GM13976 (cell line): ENCODE data around the gene PROSER2.
"Not testable (repeated sequence)": the region's sequence is repeated elsewhere in the genome, so short reads cannot be mapped to it uniquely, and the experiment has no call there.

Source experiments
- DNase-seq: peaks from one replicate; pipeline ENCODE4 v3.0.0; 2012; ENCODE audit warnings: low spot score
- CTCF ChIP-seq: IDR thresholded peaks from 2 replicates; pipeline ENCODE4 v1.5.1; 2012; ENCODE audit warnings: borderline replicate concordance, mild to moderate bottlenecking; ENCODE audit not compliant: insufficient read depth; ENCODE audit errors: extremely low read depth, missing control alignments, control extremely low read depth
- in situ Hi-C: fragments of 300-500 bp; cut with MboI; formaldehyde crosslinking; loops from one replicate; pipeline ENCODE4 v1.12.0; 2022; ENCODE audit warnings: low sequenced_read_pairs, mixed read lengths, inconsistent platforms; ENCODE audit not compliant: unreplicated experiment

PROSER2 gene

DNA sequence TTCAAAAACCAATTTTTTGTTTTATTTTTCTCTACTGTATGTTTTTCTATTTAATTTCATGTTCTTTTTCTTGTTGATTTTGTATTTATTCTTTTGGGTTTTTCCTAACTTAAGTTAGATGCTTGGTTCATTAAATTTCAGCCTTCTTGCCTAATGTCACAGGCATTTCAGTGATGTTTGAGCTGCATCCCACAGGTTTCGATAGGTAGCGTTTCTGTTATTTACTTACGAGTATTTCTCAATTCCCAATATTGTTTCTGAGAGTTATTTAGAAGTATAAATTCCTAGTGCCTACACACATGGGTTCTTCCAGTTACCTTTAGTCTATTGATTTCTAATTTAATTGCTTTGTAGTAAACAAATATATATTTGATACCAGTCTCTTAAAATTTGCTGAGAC is 18.2 kb downstream of the PROSER2 start:
- TF ChIP-seq CTCF, result no peak
- in situ Hi-C loops, result no loop called here
- DNase-seq, result no peak

DNA sequence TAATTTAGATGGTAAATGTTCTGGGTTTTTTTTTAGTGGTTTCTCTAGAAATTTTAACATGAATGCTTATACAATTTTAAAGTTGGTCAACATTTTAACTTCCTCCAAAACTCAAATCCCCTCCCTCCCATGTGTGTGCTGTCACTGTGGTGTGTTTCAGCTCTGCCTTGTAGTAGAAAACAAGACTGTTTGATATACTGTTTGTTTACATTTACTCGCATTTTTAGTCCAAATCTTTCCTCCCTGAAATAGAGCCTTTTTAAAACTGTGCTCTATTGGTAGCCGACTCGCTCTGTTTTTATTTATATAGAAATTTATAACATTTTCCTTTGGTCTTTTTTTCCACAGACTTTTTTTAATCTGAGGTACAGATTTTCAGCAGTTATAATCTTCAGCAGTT is 19.3 kb downstream of the PROSER2 start:
- no peak for TF ChIP-seq CTCF
- DNase-seq, result no peak
- in situ Hi-C loops, result no loop called here

DNA sequence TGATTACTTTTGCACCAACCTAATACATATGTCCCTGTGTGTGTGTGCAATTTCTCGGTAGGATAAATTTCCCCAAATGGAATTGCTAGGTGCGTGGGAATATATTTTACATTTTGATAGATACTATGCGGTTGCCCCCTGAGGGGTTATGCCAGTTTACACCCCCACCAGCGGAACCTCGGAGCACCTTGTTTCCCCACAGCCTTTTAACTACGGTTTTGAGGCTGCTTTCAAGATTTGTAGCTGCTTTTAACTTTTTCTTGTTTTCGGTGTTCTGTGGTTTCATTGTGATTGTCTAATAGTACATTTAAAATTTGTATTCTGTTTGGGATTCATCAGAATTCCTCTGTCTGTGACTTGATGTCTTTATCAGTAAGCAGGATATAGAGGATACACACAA is 22.0 kb downstream of the PROSER2 start:
- DNase-seq, result no peak
- no peak for TF ChIP-seq CTCF
- in situ Hi-C loops, result no loop called here

DNA sequence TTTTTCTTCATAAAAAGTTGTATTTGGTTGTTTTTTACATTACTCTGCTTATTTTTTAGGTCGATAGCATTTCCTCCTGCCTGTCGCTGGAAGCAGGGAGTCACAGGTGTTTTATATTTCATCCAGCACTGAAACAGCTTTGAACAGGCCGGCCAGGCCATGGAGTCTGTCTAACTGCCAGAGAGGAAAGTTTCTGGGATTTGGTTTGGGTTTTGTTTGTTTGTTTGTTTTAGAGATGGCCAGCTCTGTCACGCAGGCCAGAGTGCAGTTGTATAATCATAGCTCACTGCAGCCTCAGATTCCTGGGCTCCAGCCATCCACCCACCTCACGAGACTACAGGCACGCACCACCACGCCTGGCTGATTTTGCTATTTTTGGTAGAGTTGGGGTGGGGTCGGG is 23.4 kb downstream of the PROSER2 start:
- DNase-seq, result no peak
- TF ChIP-seq CTCF, result no peak
- in situ Hi-C loops, result no loop called here

- no peak for TF ChIP-seq CTCF
- no peak for DNase-seq
- in situ Hi-C loops, result no loop called here
Measured at GRCh38 chr10:11849277-11849676, 26.1 kb downstream of the PROSER2 start.

DNA sequence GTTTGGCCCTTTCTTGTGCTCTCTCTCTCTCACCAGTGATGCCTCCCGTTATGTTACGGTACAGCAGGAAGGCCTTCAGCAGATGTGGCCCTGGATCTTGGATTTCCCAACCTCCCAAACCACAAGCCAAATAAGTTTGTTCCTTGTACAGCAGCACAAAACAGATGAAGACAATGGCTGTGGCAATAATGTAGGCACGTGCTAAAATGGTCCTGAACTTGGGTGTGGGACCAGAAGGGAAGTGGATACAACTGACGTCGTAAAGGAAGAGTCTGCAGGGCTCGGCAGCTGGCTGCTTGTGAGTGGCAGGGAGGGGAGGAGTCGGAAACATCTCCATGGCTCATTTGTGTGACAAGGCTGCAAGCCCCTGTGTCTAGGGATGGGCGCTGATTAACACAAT is 26.8 kb downstream of the PROSER2 start:
- TF ChIP-seq CTCF, result no peak
- no peak for DNase-seq
- in situ Hi-C loops, result no loop called here

- no peak for TF ChIP-seq CTCF
- in situ Hi-C loops, result no loop called here
Measured at GRCh38 chr10:11851910-11852309, 28.8 kb downstream of the PROSER2 start.

DNA sequence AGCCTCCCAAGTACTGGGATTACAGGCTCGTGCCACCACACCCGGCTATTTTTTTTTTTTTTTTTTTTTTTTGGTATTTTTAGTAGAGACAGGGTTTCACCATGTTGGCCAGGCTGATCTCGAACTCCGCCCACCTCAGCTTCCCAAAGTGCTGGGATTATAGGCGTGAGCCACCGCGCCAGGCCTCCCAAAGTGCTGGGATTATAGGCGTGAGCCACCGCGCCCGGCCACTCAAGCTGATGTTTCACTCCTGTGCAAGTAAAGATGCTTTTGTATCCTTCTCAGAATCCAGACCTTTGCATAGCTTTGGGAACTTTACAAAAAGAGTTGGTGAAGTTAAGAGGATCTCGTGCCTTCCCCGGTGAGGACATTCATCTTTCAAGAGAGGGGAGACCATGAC is 29.5 kb downstream of the PROSER2 start:
- DNase-seq, in situ Hi-C loops: not testable (repeated sequence)

More at GRCh38 chr10:11851910-11852309, 28.8 kb downstream of the PROSER2 start:
- no peak for DNase-seq
